HCT116 (cell line): ENCODE data around the gene CYP27A1. TPM values are rescaled to one million over a fixed set of nuclear protein-coding genes. Genes with fewer than 3 reads are reported as not detected.
"Not testable (repeated sequence)": the region's sequence is repeated elsewhere in the genome, so short reads cannot be mapped to it uniquely, and the experiment has no call there.

Experiments used
- ATAC-seq: fragments of 200-7000 bp; cut with Tn5 transposase; 2 replicates; pipeline ENCODE4 v1.9.1; 2020; ENCODE audit warnings: mild to moderate bottlenecking, moderate library complexity
- BruUV-seq: library from RNA; stranded (reverse); fragments of 400-500 nt; replicated peaks from 2 replicates; lab custom pipeline; 2021; lab: Mats Ljungman, UMichigan
- CTCF ChIA-PET: fragments of 300-600 bp; sonication (Branson Sonifier 250); formaldehyde crosslinking; loops from one replicate; lab custom pipeline; 2021; ENCODE audit warnings: antibody characterized with exemption; lab: Charles Lee
- POLR2A ChIA-PET: fragments of 300-600, 350-600 bp; sonication (Branson Sonifier 250); formaldehyde crosslinking; loops from one replicate; lab custom pipeline; 2021; ENCODE audit warnings: antibody characterized with exemption; lab: Charles Lee
- RAD21 ChIA-PET, 2 experiments: fragments of 300-600 bp; sonication (Branson Sonifier 250); formaldehyde crosslinking; loops; one replicate each; lab custom pipeline; 2023; ENCODE audit warnings: low total read pairs in 2 of 2; ENCODE audit not compliant: uncharacterized antibody in 2 of 2, unreplicated experiment in 2 of 2, low non-redundant PET in 1 of 2; lab: Charles Lee
- DNase-seq: peaks from one replicate; pipeline ENCODE4 v3.0.0-alpha.2; 2010; ENCODE audit warnings: low read depth, low spot score
- H2AFZ ChIP-seq: fragments of 200-600 bp; shearing (Covaris generic), sonication (generic); 2 replicates; pipeline ENCODE4 v1.6.1; 2017; ENCODE audit warnings: low read depth, mixed run types, mixed read lengths, antibody characterized with exemption, low read length; ENCODE audit not compliant: poor library complexity, severe bottlenecking
- H3K27ac ChIP-seq: 2 replicates; pipeline ENCODE4 v1.5.1; 2012; ENCODE audit warnings: low read depth, low read length
- H3K27me3 ChIP-seq: fragments of 200-600 bp; sonication (generic); 2 replicates; pipeline ENCODE4 v1.6.1; 2016; ENCODE audit warnings: mixed run types, low read length, mixed read lengths; ENCODE audit not compliant: insufficient read depth
- H3K36me3 ChIP-seq, 2 experiments: fragments of 200-500 bp in 1 of 2; fragments of 200-600 bp in 1 of 2; sonication (Bioruptor generic) in 1 of 2; sonication (generic) in 1 of 2; 2 replicates each; pipeline versions ENCODE4 v1.5.1 to v1.6.1; 2014 to 2016; ENCODE audit warnings: low read length in 2 of 2, inconsistent platforms in 1 of 2, mixed read lengths in 1 of 2, mixed run types in 1 of 2; ENCODE audit not compliant: insufficient read depth in 2 of 2, control insufficient read depth in 1 of 2
- H3K4me1 ChIP-seq, 2 experiments: fragments of 200-600 bp in 1 of 2; sonication (generic) in 1 of 2; 2 replicates each; pipeline versions ENCODE4 v1.5.1 to v1.6.1; 2012 to 2017; ENCODE audit warnings: low read length in 2 of 2, inconsistent platforms in 1 of 2, mild to moderate bottlenecking in 1 of 2, mixed read lengths in 1 of 2, mixed run types in 1 of 2, moderate library complexity in 1 of 2; ENCODE audit not compliant: insufficient read depth in 2 of 2, control insufficient read depth in 1 of 2
- H3K4me2 ChIP-seq: fragments of 200-600 bp; sonication (generic); 2 replicates; pipeline ENCODE4 v1.6.1; 2017; ENCODE audit warnings: mixed run types, low read length, mixed read lengths
- H3K4me3 ChIP-seq, 2 experiments: fragments of 200-600 bp in 1 of 2; sonication (generic) in 1 of 2; replicated peaks in 1 of 2; 2 replicates each; pipeline ENCODE4 v1.5.1; 2011 to 2016; ENCODE audit warnings: low read length in 2 of 2, control low read depth in 1 of 2, low read depth in 1 of 2, mild to moderate bottlenecking in 1 of 2, mixed read lengths in 1 of 2, mixed run types in 1 of 2
- H3K79me2 ChIP-seq: fragments of 200-600 bp; sonication (generic); 2 replicates; pipeline ENCODE4 v1.6.1; 2017; ENCODE audit warnings: mild to moderate bottlenecking, mixed run types, low read length, moderate library complexity, mixed read lengths; ENCODE audit not compliant: insufficient read depth
- H3K9ac ChIP-seq: fragments of 200-600 bp; sonication (generic); 2 replicates; pipeline ENCODE4 v1.6.1; 2016; ENCODE audit warnings: low read length, mixed read lengths
- H3K9me2 ChIP-seq: fragments of 200-600 bp; sonication (generic), shearing (Covaris generic); 2 replicates; pipeline ENCODE4 v1.6.1; 2017; ENCODE audit warnings: mixed run types, mild to moderate bottlenecking, moderate library complexity; ENCODE audit not compliant: insufficient read depth
- H3K9me3 ChIP-seq, 2 experiments: fragments of 200-500 bp in 1 of 2; fragments of 200-600 bp in 1 of 2; sonication (Bioruptor generic) in 1 of 2; sonication (generic) in 1 of 2; 2 replicates each; pipeline ENCODE4 v1.6.1; 2014 to 2017; ENCODE audit warnings: low read length in 2 of 2, mixed read lengths in 2 of 2, inconsistent platforms in 1 of 2, low read depth in 1 of 2, mild to moderate bottlenecking in 1 of 2, mixed run types in 1 of 2, moderate library complexity in 1 of 2; ENCODE audit not compliant: control insufficient read depth in 1 of 2, insufficient read depth in 1 of 2
- H4K20me1 ChIP-seq: fragments of 200-600 bp; sonication (generic), shearing (Covaris generic); 2 replicates; pipeline ENCODE4 v1.6.1; 2017; ENCODE audit warnings: mixed run types, mild to moderate bottlenecking, moderate library complexity; ENCODE audit not compliant: insufficient read depth
- intact Hi-C: fragments of 100-400 bp; cut with micrococcal nuclease; formaldehyde crosslinking; loops from 2 replicates; pipeline ENCODE4 v1.10.0; 2022
- total RNA-seq: library from RNA; stranded (reverse); gene quantifications from one replicate; pipeline ENCODE4 v1.2.1, GENCODE V29; 2021; ENCODE audit not compliant: unreplicated experiment

The CYP27A1 gene
- total RNA-seq, 1 experiment from 2014 or later = 1.6 TPM

DNA sequence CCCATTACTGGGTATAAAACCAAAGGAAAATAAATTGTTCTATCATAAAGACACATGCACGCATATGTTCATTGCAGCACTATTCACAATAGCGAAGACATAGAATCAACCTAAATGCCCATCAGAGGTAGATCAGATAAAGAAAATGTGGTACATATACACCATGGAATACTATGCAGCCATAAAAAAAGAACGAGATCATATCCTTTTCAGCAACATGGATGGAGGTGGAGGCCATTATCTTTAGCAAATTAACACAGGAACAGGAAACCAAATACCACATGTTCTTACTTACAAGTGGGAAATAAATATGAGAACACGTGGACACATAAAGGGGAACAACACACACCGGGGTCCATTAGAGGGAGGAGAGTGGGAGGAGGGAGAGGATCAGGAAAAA, 62.4 kb downstream of the CYP27A1 start:
- RAD21 ChIA-PET, H3K27me3 ChIP-seq, H3K36me3 ChIP-seq, CTCF ChIA-PET, ATAC-seq, H3K27ac ChIP-seq, H3K79me2 ChIP-seq, H3K9ac ChIP-seq, DNase-seq, H2AFZ ChIP-seq, H3K4me3 ChIP-seq, H3K9me3 ChIP-seq, H4K20me1 ChIP-seq, intact Hi-C loops, H3K9me2 ChIP-seq, H3K4me2 ChIP-seq, BruUV-seq, POLR2A ChIA-PET: not testable (repeated sequence)
- H3K4me1 ChIP-seq = peaks cover 6 to 25% of the 10 kb centered on the region in 2 experiments

- H3K9me2 ChIP-seq, H3K79me2 ChIP-seq, H3K9me3 ChIP-seq, H3K4me2 ChIP-seq, H3K27me3 ChIP-seq, BruUV-seq, H3K36me3 ChIP-seq, ATAC-seq, H3K9ac ChIP-seq, H3K27ac ChIP-seq, DNase-seq, H4K20me1 ChIP-seq, H3K4me3 ChIP-seq: not testable (repeated sequence)
- ChIA-PET RAD21 (interaction anchor here (0.7 to 1.1 kb wide), 7 partner anchors 12 to 188 kb away, joined by 3 to 9 read pairs (median 3); partner anchors contain the start of genes BCS1L (in 2 of the 2), ZNF142 (in 2 of the 2), RNF25 (in 1 of the 2) and STK36 (in 1 of the 2)), CTCF (interaction anchor here (0.6 to 3.9 kb wide), 23 partner anchors 14 to 674 kb away, joined by 3 to 71 read pairs (median 5); partner anchors contain the start of genes BCS1L, RNF25, STK36 and TTLL4), POLR2A (interaction anchor here (0.7 to 1.4 kb wide), 2 partner anchors 159 to 188 kb away, joined by 3 read pairs; partner anchors contain the start of genes BCS1L and ZNF142)
- intact Hi-C loops = loop anchor here (1.0 to 5.0 kb wide), 6 partner anchors 116 to 574 kb away; partner anchors contain the start of genes BCS1L, TTLL4 and ZNF142
- Histone ChIP-seq H2AFZ (peak overlapping the region; percentile 68), H3K4me1 (peaks cover 20 to 41% of the 10 kb centered on the region in 2 experiments)
Observed at GRCh38 chr2:218846963-218847362, 65.0 kb downstream of the CYP27A1 start.
